ENCODE measurements around the gene CPLANE2. TPM values are rescaled to one million over a fixed set of nuclear protein-coding genes. Genes with fewer than 3 reads are reported as not detected.

CPLANE2 gene
- total and polyA plus RNA-seq, 2 of the 4 experiments (the other 2 are of a cell fraction), result 3.2 to 5.8 TPM

DNA sequence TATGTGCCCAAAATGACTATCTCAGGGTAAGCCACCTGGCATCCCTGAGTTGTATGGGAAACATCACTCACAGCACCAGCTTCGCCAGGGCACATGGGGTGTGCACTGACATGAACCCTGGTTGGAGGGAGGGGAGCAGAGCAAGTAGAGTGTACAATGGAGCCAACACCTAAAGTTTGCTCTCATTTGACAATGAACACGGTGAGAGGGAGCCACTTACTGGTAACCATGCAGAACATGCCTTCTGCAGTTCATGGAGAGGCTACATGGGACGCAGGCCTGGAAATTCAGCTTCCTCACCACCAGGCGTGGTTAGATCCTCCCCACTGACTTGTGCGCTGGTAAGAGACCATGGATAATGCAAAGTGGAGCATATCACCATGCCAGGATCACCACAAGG is 10.0 kb upstream of the CPLANE2 start:
- H2AFZ ChIP-seq (replicated peaks; ENCODE audit: low read length, poor library complexity), result no peak overlapping the region
- H3K9me1 ChIP-seq (ENCODE audit: insufficient read depth, low read length), result peaks cover 20% of the 10 kb centered on the region
- TF ChIP-seq NFE2L2 (IDR thresholded peaks at IDR 0.05; ENCODE audit: low read depth, low read length) (no peak), MXI1 (IDR thresholded peaks at IDR 0.05; ENCODE audit: borderline replicate concordance, low read depth, low read length) (no peak), POLR2A (IDR thresholded peaks at IDR 0.05; ENCODE audit: low read depth, low read length) (no peak), MAFK (IDR thresholded peaks at IDR 0.05; ENCODE audit: low read depth, low read length) (no peak), MAZ (IDR thresholded peaks at IDR 0.05; ENCODE audit: borderline replicate concordance, low read depth, low read length) (no peak), CHD1 (IDR thresholded peaks at IDR 0.05; ENCODE audit: low read depth, low read length) (no peak), FOS (IDR thresholded peaks at IDR 0.05; ENCODE audit: low read depth, low read length) (no peak), BHLHE40 (IDR thresholded peaks at IDR 0.05; ENCODE audit: low read depth, low read length) (no peak), CEBPB (IDR thresholded peaks at IDR 0.05; ENCODE audit: low read depth, low read length) (no peak), RAD21 (IDR thresholded peaks at IDR 0.05; ENCODE audit: low read length) (no peak), RFX5 (IDR thresholded peaks at IDR 0.05; ENCODE audit: low read depth, low read length) (no peak), SMC3 (IDR thresholded peaks at IDR 0.05; ENCODE audit: low read depth, low read length) (no peak), RCOR1 (IDR thresholded peaks at IDR 0.05; ENCODE audit: insufficient replicate concordance, low read length) (no peak)
- TF ChIP-seq, protein P1, sequence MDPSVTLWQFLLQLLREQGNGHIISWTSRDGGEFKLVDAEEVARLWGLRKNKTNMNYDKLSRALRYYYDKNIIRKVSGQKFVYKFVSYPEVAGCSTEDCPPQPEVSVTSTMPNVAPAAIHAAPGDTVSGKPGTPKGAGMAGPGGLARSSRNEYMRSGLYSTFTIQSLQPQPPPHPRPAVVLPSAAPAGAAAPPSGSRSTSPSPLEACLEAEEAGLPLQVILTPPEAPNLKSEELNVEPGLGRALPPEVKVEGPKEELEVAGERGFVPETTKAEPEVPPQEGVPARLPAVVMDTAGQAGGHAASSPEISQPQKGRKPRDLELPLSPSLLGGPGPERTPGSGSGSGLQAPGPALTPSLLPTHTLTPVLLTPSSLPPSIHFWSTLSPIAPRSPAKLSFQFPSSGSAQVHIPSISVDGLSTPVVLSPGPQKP (IDR thresholded peaks at IDR 0.05; ENCODE audit: borderline replicate concordance, low read depth, low read length), result no peak
- TF ChIP-seq, protein P2, sequence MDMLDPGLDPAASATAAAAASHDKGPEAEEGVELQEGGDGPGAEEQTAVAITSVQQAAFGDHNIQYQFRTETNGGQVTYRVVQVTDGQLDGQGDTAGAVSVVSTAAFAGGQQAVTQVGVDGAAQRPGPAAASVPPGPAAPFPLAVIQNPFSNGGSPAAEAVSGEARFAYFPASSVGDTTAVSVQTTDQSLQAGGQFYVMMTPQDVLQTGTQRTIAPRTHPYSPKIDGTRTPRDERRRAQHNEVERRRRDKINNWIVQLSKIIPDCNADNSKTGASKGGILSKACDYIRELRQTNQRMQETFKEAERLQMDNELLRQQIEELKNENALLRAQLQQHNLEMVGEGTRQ (IDR thresholded peaks at IDR 0.05; ENCODE audit: low read depth, low read length), result no peak
- TF ChIP-seq, protein P3, sequence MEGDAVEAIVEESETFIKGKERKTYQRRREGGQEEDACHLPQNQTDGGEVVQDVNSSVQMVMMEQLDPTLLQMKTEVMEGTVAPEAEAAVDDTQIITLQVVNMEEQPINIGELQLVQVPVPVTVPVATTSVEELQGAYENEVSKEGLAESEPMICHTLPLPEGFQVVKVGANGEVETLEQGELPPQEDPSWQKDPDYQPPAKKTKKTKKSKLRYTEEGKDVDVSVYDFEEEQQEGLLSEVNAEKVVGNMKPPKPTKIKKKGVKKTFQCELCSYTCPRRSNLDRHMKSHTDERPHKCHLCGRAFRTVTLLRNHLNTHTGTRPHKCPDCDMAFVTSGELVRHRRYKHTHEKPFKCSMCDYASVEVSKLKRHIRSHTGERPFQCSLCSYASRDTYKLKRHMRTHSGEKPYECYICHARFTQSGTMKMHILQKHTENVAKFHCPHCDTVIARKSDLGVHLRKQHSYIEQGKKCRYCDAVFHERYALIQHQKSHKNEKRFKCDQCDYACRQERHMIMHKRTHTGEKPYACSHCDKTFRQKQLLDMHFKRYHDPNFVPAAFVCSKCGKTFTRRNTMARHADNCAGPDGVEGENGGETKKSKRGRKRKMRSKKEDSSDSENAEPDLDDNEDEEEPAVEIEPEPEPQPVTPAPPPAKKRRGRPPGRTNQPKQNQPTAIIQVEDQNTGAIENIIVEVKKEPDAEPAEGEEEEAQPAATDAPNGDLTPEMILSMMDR (conservative IDR thresholded peaks at IDR 0.05; ENCODE audit: low read depth, low read length), result no peak
- peaks cover 13 to 28% of the 10 kb centered on the region in 2 experiments for H3K79me1 ChIP-seq (ENCODE audit: low read depth in 1 of 2, low read length in 2 of 2)
- no peak overlapping the region for H3K14ac ChIP-seq (replicated peaks; ENCODE audit: low read depth, low read length)
- no peak overlapping the region for H3K23ac ChIP-seq (ENCODE audit: low read depth, low read length)
- H2BK5ac ChIP-seq (ENCODE audit: low read depth, low read length, poor library complexity, severe bottlenecking), result no peak overlapping the region
- peaks cover 19% of the 10 kb centered on the region for H3K36me3 ChIP-seq (ENCODE audit: control insufficient read depth, insufficient read depth, low read length)
- ChIA-PET CTCF (interaction anchor here (0.6 kb wide), 1 partner anchor 234 kb away, joined by 8 read pairs; no protein-coding TSS in a partner anchor), POLR2A (ENCODE audit: unreplicated experiment) (no interaction called here)
- no peak overlapping the region for H2BK120ac ChIP-seq (ENCODE audit: low read depth, low read length)
- no peak overlapping the region; the same call in 1 of the 2 replicates for H2AK5ac ChIP-seq (ENCODE audit: low read depth, low read length)
- no CpG with 5 or more reads among the region's 5 CpGs for WGBS, 2 experiments (ENCODE audit: extremely low coverage in 2 of 2, insufficient read length in 1 of 2)
- H4K20me1 ChIP-seq (ENCODE audit: insufficient read depth, low read length), result peaks cover 8% of the 10 kb centered on the region; the same call in 1 of the 2 replicates
- H3K9me3 ChIP-seq (ENCODE audit: control insufficient read depth, insufficient read depth, low read length), result no peaks in the 10 kb centered on the region
- no peak for DNase-seq
- H3K56ac ChIP-seq (ENCODE audit: extremely low read depth, insufficient read depth, low read length), result no peak overlapping the region
- H3K27me3 ChIP-seq (ENCODE audit: control insufficient read depth, insufficient read depth, low read length), result no peaks in the 10 kb centered on the region
- no peak overlapping the region for H3K27ac ChIP-seq (ENCODE audit: insufficient read depth, low read length)
- no peak overlapping the region for H3K18ac ChIP-seq (ENCODE audit: low read depth, low read length)
- no peak overlapping the region for H3K4me3 ChIP-seq (ENCODE audit: insufficient read depth, low read depth, low read length)
- no peak overlapping the region for H4K5ac ChIP-seq (ENCODE audit: low read depth, low read length)
- in situ Hi-C loops (cut with MboI; ENCODE audit: low sequenced_read_pairs) (no loop called here), dilution Hi-C loops (cut with HindIII; ENCODE audit: low sequenced_read_pairs, unreplicated experiment) (no loop called here), intact Hi-C loops (cut with micrococcal nuclease) (no loop called here)
- ATAC-seq (ENCODE audit: low read depth), result no peak
- H2AK9ac ChIP-seq (replicated peaks; ENCODE audit: low read depth, low read length, poor library complexity), result no peak overlapping the region
- H4K91ac ChIP-seq (ENCODE audit: insufficient read depth, low read depth, low read length), result no peak overlapping the region
- no peak overlapping the region for H3K4ac ChIP-seq (ENCODE audit: low read depth, low read length)
- H4K8ac ChIP-seq (ENCODE audit: low read depth in 2 of 2, low read length in 2 of 2), result no peak overlapping the region
- no TSS peak for BruUV-seq (replicated peaks)
- H3K4me2 ChIP-seq (ENCODE audit: low read depth, low read length), result no peak overlapping the region
- H2BK20ac ChIP-seq (ENCODE audit: low read depth, low read length), result no peak overlapping the region
- peaks cover 17% of the 10 kb centered on the region for H3K4me1 ChIP-seq (ENCODE audit: control insufficient read depth, insufficient read depth, low read length)
- no peak overlapping the region for H3K9ac ChIP-seq (ENCODE audit: low read depth, low read length)
- no peak overlapping the region for H2BK15ac ChIP-seq (ENCODE audit: low read depth, low read length)

Measured in IMR-90 (cell line).